ENCODE data around the gene BPIFB2.

- TF ChIP-seq CTCF (conservative IDR thresholded peaks at IDR 0.05) (no peak), ZFX (IDR thresholded peaks at IDR 0.05) (no peak)
Measured at GRCh38 chr20:33016581-33017109, 9.1 kb downstream of the BPIFB2 start.

Data from C4-2B (cell line).